GM21528 (cell line): ENCODE results near the gene SRL.
"Not testable (repeated sequence)": the region's sequence is repeated elsewhere in the genome, so short reads cannot be mapped to it uniquely, and the experiment has no call there.

Source experiments
- ATAC-seq: cut with Tn5 transposase; IDR thresholded peaks from one replicate; pipeline ENCODE4 v1.9.1; 2021; ENCODE audit warnings: mild to moderate bottlenecking, moderate library complexity; ENCODE audit not compliant: unreplicated experiment, low FRiP score

The SRL gene

GRCh38 chr16:4175849-4176248 lies 66.0 kb downstream of the SRL start:
- no peak for ATAC-seq

- no peak for ATAC-seq
Observed at GRCh38 chr16:4172070-4172469, 69.8 kb downstream of the SRL start.

GRCh38 chr16:4169415-4169814 lies 72.5 kb downstream of the SRL start:
- ATAC-seq = no peak

GRCh38 chr16:4166821-4167220 lies 75.1 kb downstream of the SRL start:
- ATAC-seq = no peak

GRCh38 chr16:4160658-4161430 lies 81.0 kb downstream of the SRL start:
- no peak for ATAC-seq

GRCh38 chr16:4159726-4160125 lies 82.2 kb downstream of the SRL start:
- no peak for ATAC-seq

GRCh38 chr16:4158143-4159093 lies 83.5 kb downstream of the SRL start:
- no peak for ATAC-seq

- ATAC-seq = no peak
Observed at GRCh38 chr16:4157376-4157825, 84.5 kb downstream of the SRL start.

- not testable (repeated sequence) for ATAC-seq
Observed at GRCh38 chr16:4156503-4156902, 85.4 kb downstream of the SRL start.

- not testable (repeated sequence) for ATAC-seq
Observed at GRCh38 chr16:4153364-4153763, 88.5 kb downstream of the SRL start.

- ATAC-seq = no peak
Observed at GRCh38 chr16:4152267-4152666, 89.6 kb downstream of the SRL start.

GRCh38 chr16:4147236-4147635 lies 94.6 kb downstream of the SRL start:
- no peak for ATAC-seq

GRCh38 chr16:4142268-4142667 lies 99.6 kb downstream of the SRL start:
- no peak for ATAC-seq

GRCh38 chr16:4141604-4142003 lies 100.3 kb downstream of the SRL start:
- no peak for ATAC-seq

GRCh38 chr16:4140652-4141051 lies 101.2 kb downstream of the SRL start:
- ATAC-seq = no peak

GRCh38 chr16:4139968-4140367 lies 101.9 kb downstream of the SRL start:
- ATAC-seq = no peak
